HS-27A (cell line): ENCODE results near the gene ATP8A2.
"Not testable (repeated sequence)": the region's sequence is repeated elsewhere in the genome, so short reads cannot be mapped to it uniquely, and the experiment has no call there.

Source experiments
- DNase-seq: peaks from one replicate; pipeline ENCODE4 v3.0.0-alpha.2; 2012; ENCODE audit warnings: low read depth, missing footprints

The ATP8A2 gene

GRCh38 chr13:25463496-25463895 is 91.7 kb downstream of the ATP8A2 start:
- no peak for DNase-seq

DNA sequence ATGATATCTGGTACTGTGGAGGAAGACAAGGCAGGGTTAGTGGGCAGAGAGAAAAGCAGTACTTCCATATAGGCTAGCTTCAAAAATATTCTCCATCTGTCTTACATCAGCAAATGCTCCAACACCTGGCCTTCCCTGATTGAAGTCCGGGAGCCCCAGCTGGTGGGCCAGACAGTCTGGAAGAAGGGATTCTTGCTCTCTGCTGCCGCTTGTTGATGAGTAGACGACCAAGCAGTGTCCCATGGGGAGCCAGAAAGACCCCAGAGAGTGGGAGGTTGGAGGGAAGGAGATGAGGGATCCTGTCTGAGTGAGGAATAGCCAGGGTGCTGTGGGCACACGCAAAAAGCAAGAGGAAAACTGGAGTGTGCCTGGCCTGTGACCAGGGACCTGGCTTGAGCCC is 95.1 kb downstream of the ATP8A2 start:
- no peak for DNase-seq

- no peak for DNase-seq
Measured at GRCh38 chr13:25468325-25469168, 96.8 kb downstream of the ATP8A2 start.

GRCh38 chr13:25469169-25469525 is 97.4 kb downstream of the ATP8A2 start:
- DNase-seq, result no peak

- DNase-seq, result no peak
Measured at GRCh38 chr13:25473864-25474263, 102.1 kb downstream of the ATP8A2 start.

GRCh38 chr13:25478186-25478585 is 106.4 kb downstream of the ATP8A2 start:
- no peak for DNase-seq

DNA sequence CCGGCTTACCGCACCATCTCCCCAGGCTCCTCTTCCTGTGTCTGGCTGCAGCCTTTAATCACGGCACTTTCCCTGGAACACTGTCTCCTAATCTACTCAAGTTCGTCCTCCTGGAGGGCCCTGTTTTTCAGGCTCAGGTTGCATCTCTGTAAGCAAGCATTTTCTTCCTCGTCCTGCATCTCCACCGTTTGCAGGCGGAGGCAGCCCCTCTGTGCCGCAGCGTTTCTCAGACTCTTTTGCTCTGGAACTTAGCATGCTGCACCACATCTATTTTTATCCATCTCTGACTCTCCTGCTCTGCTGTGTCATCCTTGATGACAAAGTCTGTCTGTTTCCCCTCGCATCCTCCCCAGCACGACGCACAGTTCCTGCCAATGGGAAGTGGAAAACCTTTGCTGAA is 117.5 kb downstream of the ATP8A2 start:
- no peak for DNase-seq

DNA sequence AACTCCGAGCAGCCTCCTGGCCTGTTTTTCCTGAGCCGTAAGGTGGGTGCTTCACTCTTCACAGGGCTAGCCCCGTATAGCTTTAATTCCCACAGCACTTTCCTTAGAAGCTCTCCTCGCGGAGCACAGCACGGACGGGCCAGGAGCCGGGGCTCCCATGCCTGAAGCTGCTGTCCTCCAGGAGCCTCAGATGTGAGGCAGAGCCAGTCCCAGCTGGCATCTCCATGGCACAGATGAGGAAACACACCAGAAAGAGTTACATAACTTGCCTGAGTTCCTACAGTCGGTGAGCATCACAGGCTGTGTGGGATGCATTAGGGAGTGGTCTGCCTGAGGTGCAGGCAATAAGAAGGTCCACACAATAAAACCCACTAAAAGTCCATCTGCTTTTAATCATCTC is 118.5 kb downstream of the ATP8A2 start:
- no peak for DNase-seq

DNA sequence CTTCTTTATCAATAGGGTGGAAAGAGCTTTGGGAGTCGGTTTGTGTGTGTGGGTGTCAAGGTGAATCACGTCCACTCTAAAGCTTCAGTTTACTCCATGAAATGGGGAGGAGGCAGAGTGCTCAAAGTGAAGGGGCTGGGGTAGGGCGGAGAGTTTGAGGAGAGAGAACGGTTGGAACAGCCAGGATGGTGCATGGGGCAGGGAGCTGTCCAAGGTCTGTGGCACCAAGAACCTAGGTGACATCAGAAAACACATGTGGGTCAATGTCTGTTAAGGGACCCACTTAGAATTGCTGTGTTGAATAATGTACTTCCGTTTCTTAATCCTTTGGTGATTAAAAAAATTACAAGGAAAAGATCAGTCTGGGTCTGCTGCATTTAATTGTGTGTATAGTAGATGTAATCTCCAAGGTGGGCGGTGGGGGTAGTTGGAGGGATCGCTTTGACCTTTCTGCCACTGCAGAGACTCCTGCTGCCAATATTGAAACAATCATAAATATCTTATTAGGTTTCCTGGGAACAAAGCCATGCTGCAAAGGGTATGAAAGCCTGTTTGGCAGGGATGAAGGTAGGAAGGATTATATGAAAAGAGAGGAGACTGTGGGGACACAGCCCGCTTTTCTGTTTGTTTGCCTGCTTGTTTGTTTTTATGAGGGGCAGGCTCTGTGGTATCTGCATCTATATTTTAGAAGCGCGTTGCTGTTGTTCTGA is 122.3 kb downstream of the ATP8A2 start:
- DNase-seq, result no peak

GRCh38 chr13:25494698-25495411 is 123.1 kb downstream of the ATP8A2 start:
- DNase-seq, result no peak

- DNase-seq, result no peak
Measured at GRCh38 chr13:25501231-25501630, 129.5 kb downstream of the ATP8A2 start.

- no peak for DNase-seq
Measured at GRCh38 chr13:25502031-25502430, 130.3 kb downstream of the ATP8A2 start.

- DNase-seq, result no peak
Measured at GRCh38 chr13:25502551-25502950, 130.8 kb downstream of the ATP8A2 start.

- no peak for DNase-seq
Measured at GRCh38 chr13:25503856-25504255, 132.1 kb downstream of the ATP8A2 start.

DNA sequence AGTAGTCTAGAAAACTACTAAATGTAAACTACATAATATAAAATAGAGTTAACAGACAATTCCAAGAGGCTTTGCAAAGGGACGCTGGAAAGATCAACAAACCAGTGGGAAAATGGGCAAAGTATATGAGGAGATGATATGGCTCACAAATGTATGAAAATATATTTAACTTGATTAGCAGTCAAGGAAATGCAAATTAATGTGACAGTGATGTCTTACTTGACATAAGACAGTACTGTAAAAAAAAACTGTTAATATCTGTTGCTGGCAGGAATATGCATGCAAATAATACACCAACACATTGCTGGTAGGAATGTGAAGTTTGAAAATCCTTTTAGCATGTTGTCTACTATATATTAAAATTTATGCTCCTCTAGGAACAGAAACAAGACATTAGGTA is 136.1 kb downstream of the ATP8A2 start:
- no peak for DNase-seq

DNA sequence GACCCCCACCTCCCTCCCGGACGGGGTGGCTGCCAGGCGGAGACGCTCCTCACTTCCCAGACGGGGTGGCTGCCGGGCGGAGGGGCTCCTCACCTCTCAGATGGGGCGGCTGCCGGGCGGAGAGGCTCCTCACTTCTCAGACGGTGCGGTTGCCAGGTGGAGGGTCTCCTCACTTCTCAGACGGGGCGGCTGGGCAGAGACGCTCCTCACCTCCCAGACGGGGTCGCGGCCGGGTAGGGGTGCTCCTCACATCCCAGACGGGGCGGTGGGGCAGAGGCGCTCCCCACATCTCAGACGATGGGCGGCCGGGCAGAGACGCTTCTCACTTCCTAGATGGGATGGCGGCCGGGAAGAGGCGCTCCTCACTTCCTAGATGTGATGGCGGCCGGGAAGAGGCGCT is 141.3 kb downstream of the ATP8A2 start:
- DNase-seq, result not testable (repeated sequence)

GRCh38 chr13:25518441-25518840 is 146.7 kb downstream of the ATP8A2 start:
- no peak for DNase-seq

- no peak for DNase-seq
Measured at GRCh38 chr13:25525884-25526283, 154.1 kb downstream of the ATP8A2 start.

GRCh38 chr13:25528266-25528665 is 156.5 kb downstream of the ATP8A2 start:
- no peak for DNase-seq

GRCh38 chr13:25529425-25529824 is 157.7 kb downstream of the ATP8A2 start:
- DNase-seq, result no peak

GRCh38 chr13:25538276-25538675 is 166.5 kb downstream of the ATP8A2 start:
- DNase-seq, result no peak

DNA sequence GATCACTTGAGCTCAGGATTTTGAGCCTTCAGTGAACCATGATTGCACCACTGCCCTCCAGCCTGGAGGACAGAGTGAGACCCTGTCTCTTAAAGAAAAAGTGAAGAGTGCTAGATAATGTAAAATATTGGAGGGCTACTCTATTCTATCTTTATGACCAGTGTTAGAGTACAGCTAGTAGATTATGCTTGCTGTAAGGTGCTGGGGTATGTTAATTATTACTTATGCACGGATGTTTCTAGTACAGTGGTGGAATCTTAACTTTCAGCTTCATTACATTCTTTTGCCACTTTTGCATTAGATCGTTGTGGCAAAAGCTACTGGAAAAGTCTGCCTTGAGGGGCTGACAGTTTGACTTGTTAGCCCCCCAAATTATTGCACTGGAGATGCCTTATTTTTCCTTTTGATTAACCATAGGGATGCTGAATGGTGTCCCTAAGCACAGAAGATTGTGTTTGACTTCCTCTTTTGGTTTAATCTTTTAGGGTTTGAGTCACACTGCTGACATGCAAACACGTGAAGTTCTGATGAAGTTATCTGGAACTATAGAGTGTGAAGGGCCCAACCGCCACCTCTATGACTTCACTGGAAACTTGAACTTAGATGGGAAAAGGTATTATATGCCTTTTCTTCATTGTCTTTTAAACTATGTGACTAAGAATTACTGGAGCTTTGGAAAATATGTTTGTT is 169.8 kb downstream of the ATP8A2 start:
- DNase-seq, result no peak
